ENCODE results near the gene CLASP1.

CLASP1 gene

GRCh38 chr2:121359170-121359569 is 290.1 kb downstream of the CLASP1 start:
- DNase-seq (ENCODE audit: insufficient read length, low spot score), result no peak
- no peak for TF ChIP-seq POLR2AphosphoS5 (IDR thresholded peaks at IDR 0.05; ENCODE audit: low read depth, low read length)
- no peak for TF ChIP-seq TAF1 (IDR thresholded peaks at IDR 0.05; ENCODE audit: low read depth, low read length)
- no peak for TF ChIP-seq PAX5 (IDR thresholded peaks at IDR 0.05; ENCODE audit: insufficient read depth, low read length, severe bottlenecking)
- no peak for TF ChIP-seq POLR2A (IDR thresholded peaks at IDR 0.05; ENCODE audit: low read depth, low read length)
- no peak for TF ChIP-seq POU2F2 (IDR thresholded peaks at IDR 0.05; ENCODE audit: low read depth, low read length)
- TF ChIP-seq SPI1 (IDR thresholded peaks at IDR 0.05; ENCODE audit: low read depth, low read length), result no peak
- no peak for FAIRE-seq

DNA sequence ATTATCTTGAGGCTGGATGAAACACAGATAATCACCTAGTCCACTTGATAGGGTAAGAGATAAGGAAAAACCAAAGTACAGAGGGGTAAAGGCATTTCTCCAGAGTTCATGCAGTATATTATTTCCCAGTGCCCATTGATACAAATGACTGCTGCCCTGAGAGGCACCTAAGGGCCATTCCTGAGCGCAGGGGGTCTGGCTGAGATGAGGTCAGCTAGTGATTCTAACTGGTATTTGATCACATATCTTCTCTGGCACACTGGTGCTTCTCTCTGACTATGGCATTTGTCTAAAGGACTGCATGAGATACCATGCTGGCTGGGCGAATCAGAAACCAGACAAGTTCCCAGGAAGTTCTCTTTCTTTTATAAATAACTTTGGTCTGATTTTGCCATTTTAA is 291.0 kb downstream of the CLASP1 start:
- DNase-seq (ENCODE audit: insufficient read length, low spot score) (no peak), FAIRE-seq (no peak)

DNA sequence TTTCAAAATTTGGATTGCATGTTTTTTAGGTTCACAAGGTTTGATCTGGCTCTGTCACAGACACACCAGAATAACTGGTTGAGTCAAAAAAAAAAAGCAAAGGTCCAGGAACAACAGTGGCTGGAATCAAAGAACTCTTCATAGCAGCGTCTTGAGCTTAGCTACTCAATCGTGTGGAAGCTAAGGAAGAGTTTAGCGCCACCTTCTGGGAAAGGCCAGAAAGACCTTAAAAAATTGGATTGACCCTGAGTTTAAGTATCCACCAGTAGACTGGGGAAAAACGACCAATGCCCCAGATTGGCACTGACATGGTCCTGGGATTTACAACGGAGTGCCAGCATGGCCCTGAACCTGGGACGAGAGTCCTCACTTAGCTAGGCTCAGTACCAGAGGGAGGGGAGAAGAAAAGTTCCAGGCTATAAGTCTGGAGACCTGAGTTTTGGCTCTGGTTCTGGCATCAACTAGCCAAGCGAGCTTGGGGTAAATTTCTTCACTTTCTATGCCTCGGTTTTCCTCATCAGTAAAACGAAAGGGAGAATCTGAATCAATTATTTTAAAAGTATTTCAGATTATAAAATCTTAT is 293.1 kb downstream of the CLASP1 start:
- DNase-seq (ENCODE audit: insufficient read length, low spot score), result no peak
- FAIRE-seq, result no peak
- TF ChIP-seq TAF1 (IDR thresholded peaks at IDR 0.05; ENCODE audit: low read depth, low read length), result no peak
- no peak for TF ChIP-seq POLR2AphosphoS5 (IDR thresholded peaks at IDR 0.05; ENCODE audit: low read depth, low read length)
- TF ChIP-seq POU2F2 (IDR thresholded peaks at IDR 0.05; ENCODE audit: low read depth, low read length), result no peak
- no peak for TF ChIP-seq SPI1 (IDR thresholded peaks at IDR 0.05; ENCODE audit: low read depth, low read length)
- no peak for TF ChIP-seq POLR2A (IDR thresholded peaks at IDR 0.05; ENCODE audit: low read depth, low read length)
- no peak for TF ChIP-seq PAX5 (IDR thresholded peaks at IDR 0.05; ENCODE audit: insufficient read depth, low read length, severe bottlenecking)

More for the DNA sequence above, 291.0 kb downstream of the CLASP1 start:
- no peak for TF ChIP-seq POLR2A (IDR thresholded peaks at IDR 0.05; ENCODE audit: low read depth, low read length)
- no peak for TF ChIP-seq TAF1 (IDR thresholded peaks at IDR 0.05; ENCODE audit: low read depth, low read length)
- TF ChIP-seq POLR2AphosphoS5 (IDR thresholded peaks at IDR 0.05; ENCODE audit: low read depth, low read length), result no peak
- TF ChIP-seq SPI1 (IDR thresholded peaks at IDR 0.05; ENCODE audit: low read depth, low read length), result no peak
- no peak for TF ChIP-seq PAX5 (IDR thresholded peaks at IDR 0.05; ENCODE audit: insufficient read depth, low read length, severe bottlenecking)
- no peak for TF ChIP-seq POU2F2 (IDR thresholded peaks at IDR 0.05; ENCODE audit: low read depth, low read length)

- FAIRE-seq (no peak), DNase-seq (ENCODE audit: insufficient read length, low spot score) (no peak)
- TF ChIP-seq POU2F2 (IDR thresholded peaks at IDR 0.05; ENCODE audit: low read depth, low read length) (no peak), POLR2A (IDR thresholded peaks at IDR 0.05; ENCODE audit: low read depth, low read length) (no peak), POLR2AphosphoS5 (IDR thresholded peaks at IDR 0.05; ENCODE audit: low read depth, low read length) (no peak), SPI1 (IDR thresholded peaks at IDR 0.05; ENCODE audit: low read depth, low read length) (no peak), TAF1 (IDR thresholded peaks at IDR 0.05; ENCODE audit: low read depth, low read length) (no peak), PAX5 (IDR thresholded peaks at IDR 0.05; ENCODE audit: insufficient read depth, low read length, severe bottlenecking) (no peak)
These were observed 293.8 kb downstream of the CLASP1 start for GRCh38 chr2:121355488-121355887.

- no peak for DNase-seq (ENCODE audit: insufficient read length, low spot score)
- no peak for FAIRE-seq
- TF ChIP-seq POLR2AphosphoS5 (IDR thresholded peaks at IDR 0.05; ENCODE audit: low read depth, low read length) (no peak), TAF1 (IDR thresholded peaks at IDR 0.05; ENCODE audit: low read depth, low read length) (no peak), POU2F2 (IDR thresholded peaks at IDR 0.05; ENCODE audit: low read depth, low read length) (no peak), POLR2A (IDR thresholded peaks at IDR 0.05; ENCODE audit: low read depth, low read length) (no peak), SPI1 (IDR thresholded peaks at IDR 0.05; ENCODE audit: low read depth, low read length) (no peak), PAX5 (IDR thresholded peaks at IDR 0.05; ENCODE audit: insufficient read depth, low read length, severe bottlenecking) (no peak)
These were observed 297.5 kb downstream of the CLASP1 start for GRCh38 chr2:121351521-121352318.

DNA sequence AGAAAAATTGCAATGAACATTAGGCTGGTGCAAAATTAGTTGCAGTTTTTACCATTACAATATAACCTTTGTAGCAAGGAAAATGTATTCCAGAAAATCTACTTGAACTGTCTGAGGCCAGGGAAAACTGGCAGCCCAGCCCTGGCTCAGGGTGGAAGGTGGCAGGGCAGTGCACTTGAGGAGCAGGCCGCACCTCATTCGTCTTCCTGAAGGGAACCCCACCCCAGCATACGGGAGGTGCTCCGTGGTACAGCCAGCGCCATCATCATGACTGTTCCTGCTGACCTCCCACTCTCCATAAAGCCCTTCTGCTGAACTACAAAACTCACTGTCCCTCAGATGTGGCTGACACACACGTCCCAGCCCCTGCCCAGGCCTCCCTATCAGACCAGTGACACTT is 298.4 kb downstream of the CLASP1 start:
- no peak for TF ChIP-seq POLR2AphosphoS5 (IDR thresholded peaks at IDR 0.05; ENCODE audit: low read depth, low read length)
- TF ChIP-seq POU2F2 (IDR thresholded peaks at IDR 0.05; ENCODE audit: low read depth, low read length), result no peak
- TF ChIP-seq POLR2A (IDR thresholded peaks at IDR 0.05; ENCODE audit: low read depth, low read length), result no peak
- TF ChIP-seq SPI1 (IDR thresholded peaks at IDR 0.05; ENCODE audit: low read depth, low read length), result no peak
- TF ChIP-seq PAX5 (IDR thresholded peaks at IDR 0.05; ENCODE audit: insufficient read depth, low read length, severe bottlenecking), result no peak
- TF ChIP-seq TAF1 (IDR thresholded peaks at IDR 0.05; ENCODE audit: low read depth, low read length), result no peak
- FAIRE-seq (no peak), DNase-seq (ENCODE audit: insufficient read length, low spot score) (no peak)

- FAIRE-seq, result no peak
- DNase-seq (ENCODE audit: insufficient read length, low spot score), result no peak
- TF ChIP-seq SPI1 (IDR thresholded peaks at IDR 0.05; ENCODE audit: low read depth, low read length) (no peak), TAF1 (IDR thresholded peaks at IDR 0.05; ENCODE audit: low read depth, low read length) (no peak), PAX5 (IDR thresholded peaks at IDR 0.05; ENCODE audit: insufficient read depth, low read length, severe bottlenecking) (no peak), POLR2AphosphoS5 (IDR thresholded peaks at IDR 0.05; ENCODE audit: low read depth, low read length) (no peak), POU2F2 (IDR thresholded peaks at IDR 0.05; ENCODE audit: low read depth, low read length) (no peak)
These were observed 298.9 kb downstream of the CLASP1 start for GRCh38 chr2:121350402-121350775.

GRCh38 chr2:121349721-121350401 is 299.4 kb downstream of the CLASP1 start:
- no peak for TF ChIP-seq POLR2AphosphoS5 (IDR thresholded peaks at IDR 0.05; ENCODE audit: low read depth, low read length)
- no peak for TF ChIP-seq POLR2A (IDR thresholded peaks at IDR 0.05; ENCODE audit: low read depth, low read length)
- no peak for TF ChIP-seq PAX5 (IDR thresholded peaks at IDR 0.05; ENCODE audit: insufficient read depth, low read length, severe bottlenecking)
- TF ChIP-seq TAF1 (IDR thresholded peaks at IDR 0.05; ENCODE audit: low read depth, low read length), result no peak
- TF ChIP-seq POU2F2 (IDR thresholded peaks at IDR 0.05; ENCODE audit: low read depth, low read length), result no peak
- TF ChIP-seq SPI1 (IDR thresholded peaks at IDR 0.05; ENCODE audit: low read depth, low read length), result no peak
- DNase-seq (ENCODE audit: insufficient read length, low spot score) (no peak), FAIRE-seq (no peak)

Measured in GM12891 (cell line).